Transverse colon (tissue), 4 donors: ENCODE data around the gene PRKCZ. TPM values are rescaled to one million over a fixed set of nuclear protein-coding genes. Genes with fewer than 3 reads are reported as not detected.
A peak's percentile ranks its signal among the peaks of the same experiment; 100 is the strongest.

Source experiments
- DNase-seq: peaks from one replicate; pipeline ENCODE4 v3.0.0-alpha.2; 2019
- H3K27ac ChIP-seq, 4 donors: fragments of 200-600 bp; sonication (generic); 2 replicates each; pipeline ENCODE4 v1.5.1; 2016 to 2018; ENCODE audit warnings: inconsistent platforms in 4 of 4
- H3K27me3 ChIP-seq: fragments of 200-600 bp; sonication (generic); 2 replicates; pipeline ENCODE4 v1.5.1; 2017; ENCODE audit warnings: inconsistent platforms
- H3K36me3 ChIP-seq, 4 donors: fragments of 200-600 bp; sonication (generic); 2 replicates each; pipeline ENCODE4 v1.5.1; 2017 to 2019; ENCODE audit warnings: inconsistent platforms in 4 of 4
- H3K4me1 ChIP-seq, 4 donors: fragments of 200-600 bp; sonication (generic); 2 replicates each; pipeline ENCODE4 v1.5.1; 2017 to 2020; ENCODE audit warnings: inconsistent platforms in 4 of 4
- H3K4me3 ChIP-seq, 4 donors: fragments of 200-600 bp; sonication (generic); 1 replicate in 1 of 4; 2 replicates in 3 of 4; pipeline versions ENCODE4 v1.5.1 to v1.6.1; 2017 to 2019; ENCODE audit warnings: inconsistent platforms in 4 of 4
- H3K9me3 ChIP-seq, 2 donors: fragments of 200-600 bp; sonication (generic); 2 replicates each; pipeline ENCODE4 v1.5.1; 2017 to 2019; ENCODE audit warnings: inconsistent platforms in 2 of 2
- CTCF ChIP-seq, 5 experiments: fragments of 200-600 bp in 3 of 5; fragments of 450-650 bp in 2 of 5; sonication (generic) in 3 of 5; IDR thresholded peaks; 1 replicate in 2 of 5; 2 replicates in 3 of 5; pipeline ENCODE4 v1.5.1; 2016 to 2017; ENCODE audit warnings: antibody characterized with exemption in 5 of 5, inconsistent platforms in 3 of 5, mild to moderate bottlenecking in 2 of 5, moderate library complexity in 1 of 5
- EP300 ChIP-seq: sonication (generic); formaldehyde crosslinking; IDR thresholded peaks from one replicate; pipeline ENCODE4 v1.6.1; 2017; ENCODE audit warnings: antibody characterized with exemption, low read depth
- POLR2A ChIP-seq: fragments of 450-650 bp; IDR thresholded peaks from one replicate; pipeline ENCODE4 v1.6.1; 2016; ENCODE audit warnings: antibody characterized with exemption, mild to moderate bottlenecking, moderate library complexity
- POLR2AphosphoS5 ChIP-seq, 3 donors: sonication (generic); formaldehyde crosslinking; IDR thresholded peaks; one replicate each; pipeline ENCODE4 v1.6.1; 2016; ENCODE audit warnings: antibody characterized with exemption in 3 of 3
- WGBS, 2 donors: methylation state at CpG; one replicate each; pipeline ENCODE4 v1.1.5; 2018; ENCODE audit warnings: low coverage in 1 of 2; 5-methylcytosine and 5-hydroxymethylcytosine counted together
- in situ Hi-C, 4 donors: fragments of 200-750 bp; cut with MboI; loops; one replicate each; pipeline versions ENCODE4 v1.15.0 to v1.15.1; 2017; ENCODE audit warnings: low sequenced_read_pairs in 3 of 4, low pct_ligation_motif_present in 1 of 4, low pct_unique_long_range_greater_than_20kb in 1 of 4
- intact Hi-C: fragments of 100-400 bp; cut with DNase I; formaldehyde crosslinking; loops from one replicate; pipeline ENCODE4 v1.15.1; 2023; ENCODE audit warnings: low total_unique reads
- total RNA-seq, 4 donors: library from RNA; depleted of rRNA; stranded (reverse); fragments of >200 nt; gene quantifications; one replicate each; pipeline ENCODE4 v1.1.0, GENCODE V29; 2016

Gene PRKCZ
- total RNA-seq, 4 donors from 2014 or later: 48.6 to 96.7 (median 54.4) TPM

- Histone ChIP-seq H3K4me1 (peaks cover 27 to 50% (median 39%) of the 10 kb centered on the region in 4 donors), H3K27ac (peak overlapping the region; percentile 76 to 92 (median 90)), H3K4me3 (no peak overlapping the region), H3K36me3 (no peaks in the 10 kb centered on the region), H3K9me3 (no peaks in the 10 kb centered on the region), H3K27me3 (no peaks in the 10 kb centered on the region)
- DNase-seq: no peak
- in situ Hi-C loops: loop anchor here in 3 of 4 donors (10.0 to 25.0 kb wide), 2 partner anchors 105 to 168 kb away; no protein-coding TSS in a partner anchor
- TF ChIP-seq EP300 (no peak), POLR2AphosphoS5 (IDR thresholded peaks at IDR 0.05) (no peak), POLR2A (no peak), CTCF (IDR thresholded peaks at IDR 0.05) (no peak)
- 60 to 74% methylated on average over 1 to 16 of the region's 16 CpGs for WGBS, 2 donors
- intact Hi-C loops: no loop called here
Measured at GRCh38 chr1:2206813-2207487, 156.7 kb downstream of the PRKCZ start.

GRCh38 chr1:2208309-2209239, 158.4 kb downstream of the PRKCZ start:
- Histone ChIP-seq H3K4me1 (peaks cover 44 to 66% (median 55%) of the 10 kb centered on the region in 4 donors), H3K27me3 (no peaks in the 10 kb centered on the region), H3K4me3 (no peak overlapping the region), H3K36me3 (no peaks in the 10 kb centered on the region), H3K27ac (peak overlapping the region; percentile 76 to 92 (median 90)), H3K9me3 (no peaks in the 10 kb centered on the region)
- 32 to 49% methylated on average over 5 to 24 of the region's 24 CpGs for WGBS, 2 donors
- DNase-seq: peak; percentile 62
- intact Hi-C loops: no loop called here
- TF ChIP-seq POLR2AphosphoS5 (IDR thresholded peaks at IDR 0.05) (peak in 1 of 3 donors; percentile 6), EP300 (no peak)
- in situ Hi-C loops: loop anchor here in 3 of 4 donors (10.0 to 25.0 kb wide), 2 partner anchors 104 to 166 kb away; no protein-coding TSS in a partner anchor

GRCh38 chr1:2209400-2210083, 159.3 kb downstream of the PRKCZ start:
- no peaks in the 10 kb centered on the region for H3K27me3 ChIP-seq
- DNase-seq: no peak
- TF ChIP-seq POLR2A: no peak
- no peak for TF ChIP-seq EP300
- no peak for TF ChIP-seq POLR2AphosphoS5 (IDR thresholded peaks at IDR 0.05)
- TF ChIP-seq CTCF (IDR thresholded peaks at IDR 0.05): no peak
- intact Hi-C loops: no loop called here
- in situ Hi-C loops: loop anchor here in 3 of 4 donors (10.0 to 25.0 kb wide), 2 partner anchors 103 to 165 kb away; no protein-coding TSS in a partner anchor
- peaks cover 47 to 67% (median 56%) of the 10 kb centered on the region in 4 donors for H3K4me1 ChIP-seq
- H3K36me3 ChIP-seq: no peaks in the 10 kb centered on the region
- no peak overlapping the region for H3K4me3 ChIP-seq
- WGBS, 2 donors: 82% methylated on average over 11 of the region's 18 CpGs; no CpG with 5 or more reads in 1 of the 2 donors
- H3K9me3 ChIP-seq: no peaks in the 10 kb centered on the region
- peak overlapping the region; percentile 76 to 92 (median 90) for H3K27ac ChIP-seq

- H3K4me3 ChIP-seq: no peak overlapping the region
- DNase-seq: no peak
- TF ChIP-seq POLR2A (no peak), POLR2AphosphoS5 (IDR thresholded peaks at IDR 0.05) (no peak), EP300 (no peak), CTCF (IDR thresholded peaks at IDR 0.05) (no peak)
- no peaks in the 10 kb centered on the region for H3K27me3 ChIP-seq
- peaks cover 51 to 72% (median 61%) of the 10 kb centered on the region in 4 donors for H3K4me1 ChIP-seq
- intact Hi-C loops (no loop called here), in situ Hi-C loops (loop anchor here in 2 of 4 donors (25.0 kb wide), 1 partner anchor 102 kb away; no protein-coding TSS in a partner anchor)
- WGBS, 2 donors: 88% methylated on average over 18 of the region's 19 CpGs; no CpG with 5 or more reads in 1 of the 2 donors
- no peaks in the 10 kb centered on the region for H3K9me3 ChIP-seq
- H3K27ac ChIP-seq: peak overlapping the region; percentile 76 to 92 (median 90)
- H3K36me3 ChIP-seq: no peaks in the 10 kb centered on the region
Measured at GRCh38 chr1:2210084-2210653, 160.0 kb downstream of the PRKCZ start.
